Smooth muscle cell (in vitro differentiated cells): ENCODE data around the gene APOH. TPM values are rescaled to one million over a fixed set of nuclear protein-coding genes. Genes with fewer than 3 reads are reported as not detected.

Source experiments
- DNase-seq: peaks from one replicate; lab custom pipeline; 2025; ENCODE audit not compliant: unreplicated experiment; lab: John Stamatoyannopoulos, UW
- H2AFZ ChIP-seq: fragments of 200-600 bp; sonication (generic); 2 replicates; pipeline ENCODE4 v1.6.0; 2016; ENCODE audit warnings: antibody characterized with exemption, low read depth, mild to moderate bottlenecking
- H3F3A ChIP-seq: fragments of 200-600 bp; sonication (generic); 2 replicates; pipeline ENCODE4 v1.6.0; 2017; ENCODE audit warnings: antibody characterized with exemption, low read depth
- H3K27ac ChIP-seq: fragments of 200-600 bp; sonication (generic); 2 replicates; pipeline ENCODE4 v1.5.1; 2016; ENCODE audit warnings: low read depth, mild to moderate bottlenecking
- H3K27me3 ChIP-seq: fragments of 200-600 bp; sonication (generic); 2 replicates; pipeline ENCODE4 v1.6.1; 2016; ENCODE audit warnings: low read depth, mild to moderate bottlenecking
- H3K36me3 ChIP-seq: fragments of 200-600 bp; sonication (generic); 2 replicates; pipeline ENCODE4 v1.5.1; 2016; ENCODE audit warnings: low read depth
- H3K4me1 ChIP-seq: fragments of 200-600 bp; sonication (generic); 2 replicates; pipeline ENCODE4 v1.5.1; 2016; ENCODE audit warnings: low read depth
- H3K4me2 ChIP-seq: fragments of 200-600 bp; sonication (generic); 2 replicates; pipeline ENCODE4 v1.6.0; 2016; ENCODE audit warnings: mild to moderate bottlenecking
- H3K4me3 ChIP-seq: fragments of 200-600 bp; sonication (generic); 2 replicates; pipeline ENCODE4 v1.5.1; 2016; ENCODE audit warnings: mild to moderate bottlenecking
- H3K79me2 ChIP-seq: fragments of 200-600 bp; sonication (generic); 2 replicates; pipeline ENCODE4 v1.6.0; 2016; ENCODE audit warnings: low read depth, mild to moderate bottlenecking
- H3K9ac ChIP-seq: fragments of 200-600 bp; sonication (generic); 2 replicates; pipeline ENCODE4 v1.6.0; 2016; ENCODE audit warnings: low read depth
- H3K9me3 ChIP-seq: fragments of 200-600 bp; sonication (generic); replicated peaks from 2 replicates; pipeline ENCODE4 v1.5.1; 2016; ENCODE audit warnings: low read depth
- H4K20me1 ChIP-seq: fragments of 200-600 bp; sonication (generic); 2 replicates; pipeline ENCODE4 v1.6.0; 2016; ENCODE audit warnings: low read depth
- WGBS: methylation state at CpG from one replicate; pipeline ENCODE4 v1.1.7; 2016; ENCODE audit warnings: low lambda C conversion rate; 5-methylcytosine and 5-hydroxymethylcytosine counted together
- polyA plus RNA-seq: library from polyadenylated mRNA; unstranded; fragments of >200 nt; fragmentation: Nextera tagmentation; extraction: Ambion mirVana; gene quantifications from 2 replicates; pipeline ENCODE4 v1.2.1, GENCODE V29; 2016
- total RNA-seq: library from RNA; depleted of rRNA; stranded (reverse); fragments of >200 nt; gene quantifications from 2 replicates; pipeline ENCODE4 v1.2.3, GENCODE V29; 2014
- TF ChIP-seq, protein P1 (sequence below): fragments of 200-600 bp; sonication (generic); IDR thresholded peaks from 2 replicates; pipeline ENCODE4 v1.5.1; 2017; ENCODE audit warnings: borderline replicate concordance, mild to moderate bottlenecking, antibody characterized with exemption; ENCODE audit not compliant: insufficient read depth, poor library complexity, severe bottlenecking

Gene APOH
- total and polyA plus RNA-seq, 2 experiments from 2014 or later: not detected

DNA sequence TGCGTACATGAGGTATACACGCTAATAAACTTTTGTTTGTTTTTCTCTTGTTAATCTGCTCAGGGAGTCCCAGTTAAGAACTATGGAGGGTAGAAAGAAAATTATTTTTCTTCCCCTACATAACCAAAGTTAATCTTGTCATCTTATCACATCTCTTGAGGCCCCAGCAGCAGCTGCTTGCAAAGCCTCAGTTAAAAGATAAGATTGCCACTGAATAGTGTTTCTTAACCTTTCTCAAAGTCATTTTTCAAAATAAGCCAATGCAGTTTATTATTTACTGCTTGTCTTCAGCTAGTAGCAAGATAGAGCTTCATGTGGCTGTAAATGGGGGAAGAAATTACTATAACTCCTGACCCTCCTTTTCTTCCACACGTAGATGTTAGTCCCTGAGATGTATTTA, 21.5 kb upstream of the APOH start:
- Histone ChIP-seq H3F3A (no peaks in the 10 kb centered on the region), H3K79me2 (no peaks in the 10 kb centered on the region), H3K27ac (no peak overlapping the region), H3K4me3 (no peak overlapping the region), H3K4me2 (no peak overlapping the region), H2AFZ (no peak overlapping the region), H3K9me3 (no peaks in the 10 kb centered on the region), H3K9ac (no peak overlapping the region), H3K36me3 (no peaks in the 10 kb centered on the region), H4K20me1 (no peaks in the 10 kb centered on the region), H3K27me3 (no peaks in the 10 kb centered on the region), H3K4me1 (no peaks in the 10 kb centered on the region)
- no peak for DNase-seq
- WGBS: 89% methylated on average over 3 of the region's 3 CpGs
- TF ChIP-seq, protein P1, sequence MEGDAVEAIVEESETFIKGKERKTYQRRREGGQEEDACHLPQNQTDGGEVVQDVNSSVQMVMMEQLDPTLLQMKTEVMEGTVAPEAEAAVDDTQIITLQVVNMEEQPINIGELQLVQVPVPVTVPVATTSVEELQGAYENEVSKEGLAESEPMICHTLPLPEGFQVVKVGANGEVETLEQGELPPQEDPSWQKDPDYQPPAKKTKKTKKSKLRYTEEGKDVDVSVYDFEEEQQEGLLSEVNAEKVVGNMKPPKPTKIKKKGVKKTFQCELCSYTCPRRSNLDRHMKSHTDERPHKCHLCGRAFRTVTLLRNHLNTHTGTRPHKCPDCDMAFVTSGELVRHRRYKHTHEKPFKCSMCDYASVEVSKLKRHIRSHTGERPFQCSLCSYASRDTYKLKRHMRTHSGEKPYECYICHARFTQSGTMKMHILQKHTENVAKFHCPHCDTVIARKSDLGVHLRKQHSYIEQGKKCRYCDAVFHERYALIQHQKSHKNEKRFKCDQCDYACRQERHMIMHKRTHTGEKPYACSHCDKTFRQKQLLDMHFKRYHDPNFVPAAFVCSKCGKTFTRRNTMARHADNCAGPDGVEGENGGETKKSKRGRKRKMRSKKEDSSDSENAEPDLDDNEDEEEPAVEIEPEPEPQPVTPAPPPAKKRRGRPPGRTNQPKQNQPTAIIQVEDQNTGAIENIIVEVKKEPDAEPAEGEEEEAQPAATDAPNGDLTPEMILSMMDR: no peak

DNA sequence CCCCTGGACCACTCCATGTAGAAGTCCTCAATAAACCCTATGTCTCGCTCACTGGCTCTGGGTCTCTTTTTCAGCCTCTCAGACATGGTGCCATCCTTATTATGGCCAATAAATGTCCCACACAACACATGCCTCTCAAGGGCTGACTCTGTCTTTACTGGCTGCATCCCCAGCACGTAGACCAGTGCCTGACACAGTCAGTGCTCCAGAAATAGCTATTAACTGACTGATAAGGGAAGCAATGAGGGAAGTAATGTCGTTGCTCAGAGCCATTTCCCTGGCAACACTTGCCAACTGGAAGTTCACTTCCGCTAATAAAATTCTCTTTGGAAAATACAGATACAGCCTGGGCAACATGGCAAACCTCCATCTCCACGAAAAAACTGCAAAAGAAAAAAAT, 19.1 kb upstream of the APOH start:
- WGBS: 62% methylated on average over 5 of the region's 5 CpGs
- Histone ChIP-seq H2AFZ (no peak overlapping the region), H3K9me3 (no peaks in the 10 kb centered on the region), H3K79me2 (no peaks in the 10 kb centered on the region), H3K4me1 (no peaks in the 10 kb centered on the region), H4K20me1 (no peaks in the 10 kb centered on the region), H3F3A (no peaks in the 10 kb centered on the region), H3K9ac (no peak overlapping the region), H3K27me3 (no peaks in the 10 kb centered on the region), H3K36me3 (no peaks in the 10 kb centered on the region), H3K27ac (no peak overlapping the region), H3K4me2 (no peak overlapping the region), H3K4me3 (no peak overlapping the region)
- no peak for DNase-seq
- TF ChIP-seq, protein P1: no peak

DNA sequence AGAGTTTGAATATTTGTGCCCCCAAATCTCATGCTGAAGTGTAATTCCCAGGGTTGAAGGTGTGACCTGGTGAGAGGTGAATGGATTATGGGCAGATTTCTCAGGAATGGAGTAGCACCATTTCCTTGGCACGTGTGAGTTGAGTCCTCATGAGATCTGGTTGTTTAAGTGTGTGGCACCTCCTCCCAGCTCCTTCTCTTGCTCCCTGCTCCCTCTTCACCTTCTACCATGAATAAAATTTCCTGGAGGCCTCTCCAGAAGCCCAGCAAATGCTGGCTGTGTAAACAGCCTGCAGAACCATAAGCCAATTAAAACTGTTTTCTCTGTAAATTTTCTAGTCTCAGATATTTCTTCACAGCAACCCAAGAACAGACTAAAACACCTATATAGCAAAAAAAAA, 12.6 kb upstream of the APOH start:
- Histone ChIP-seq H3K9me3 (no peaks in the 10 kb centered on the region), H3K9ac (no peak overlapping the region), H3K36me3 (no peaks in the 10 kb centered on the region), H3K4me3 (no peak overlapping the region), H3K4me1 (no peaks in the 10 kb centered on the region), H3K79me2 (no peaks in the 10 kb centered on the region), H4K20me1 (no peaks in the 10 kb centered on the region), H3K4me2 (no peak overlapping the region), H2AFZ (no peak overlapping the region), H3K27me3 (no peaks in the 10 kb centered on the region), H3K27ac (no peak overlapping the region), H3F3A (no peaks in the 10 kb centered on the region)
- DNase-seq: no peak
- 78% methylated on average over 1 of the region's 1 CpG for WGBS
- TF ChIP-seq, protein P1: no peak

DNA sequence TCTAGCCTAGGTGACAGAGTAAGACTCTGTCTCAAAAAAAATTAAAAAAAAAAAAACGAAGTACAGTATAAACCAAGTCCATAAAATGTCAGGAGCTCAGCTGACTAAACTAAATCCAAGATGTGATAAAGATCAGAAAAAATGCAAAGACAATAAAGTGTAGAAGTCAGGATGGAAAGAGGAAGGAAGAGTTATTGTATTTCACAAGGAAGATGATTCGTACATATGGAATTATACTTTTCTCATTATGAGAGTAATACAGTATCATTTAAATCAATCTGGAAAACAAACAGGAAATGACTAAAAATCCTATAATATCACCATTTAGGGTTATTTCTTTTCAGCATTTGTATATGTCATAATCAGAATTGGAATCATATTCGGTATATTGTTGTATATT, 11.4 kb upstream of the APOH start:
- Histone ChIP-seq H3K4me3 (no peak overlapping the region), H3F3A (no peaks in the 10 kb centered on the region), H3K9me3 (no peaks in the 10 kb centered on the region), H3K9ac (no peak overlapping the region), H3K27me3 (no peaks in the 10 kb centered on the region), H3K79me2 (no peaks in the 10 kb centered on the region), H3K36me3 (no peaks in the 10 kb centered on the region), H4K20me1 (no peaks in the 10 kb centered on the region), H2AFZ (no peak overlapping the region), H3K27ac (no peak overlapping the region), H3K4me2 (no peak overlapping the region), H3K4me1 (no peaks in the 10 kb centered on the region)
- TF ChIP-seq, protein P1: no peak
- 85% methylated on average over 3 of the region's 3 CpGs for WGBS
- DNase-seq: no peak
